Stimulated activated naive CD8-positive, alpha-beta T cell treated with anti-CD3 and anti-CD28 coated beads, Interleukin-15, Interleukin-2, amounts not matched to agents 100 ng/mL and 50 ng/mL, for 24 hours (primary cell): Measurements from ENCODE around the gene LGALS9C.
"Not testable (repeated sequence)": the region's sequence is repeated elsewhere in the genome, so short reads cannot be mapped to it uniquely, and the experiment has no call there.

Source experiments
- H3K27ac Mint-ChIP-seq: one replicate; pipeline ENCODE4 v1.8.0; 2021; ENCODE audit warnings: mild to moderate bottlenecking, mixed read lengths
- H3K27me3 Mint-ChIP-seq: one replicate; pipeline ENCODE4 v1.8.0; 2021; ENCODE audit warnings: mixed read lengths
- H3K36me3 Mint-ChIP-seq: one replicate; pipeline ENCODE4 v1.8.0; 2021; ENCODE audit warnings: low read depth, mixed read lengths
- H3K4me1 Mint-ChIP-seq: one replicate; pipeline ENCODE4 v1.8.0; 2021; ENCODE audit warnings: low read depth, mixed read lengths
- H3K4me3 Mint-ChIP-seq: one replicate; pipeline ENCODE4 v1.8.0; 2021; ENCODE audit warnings: mild to moderate bottlenecking, mixed read lengths
- H3K9me3 Mint-ChIP-seq: one replicate; pipeline ENCODE4 v1.8.0; 2021; ENCODE audit warnings: mixed read lengths

LGALS9C gene

DNA sequence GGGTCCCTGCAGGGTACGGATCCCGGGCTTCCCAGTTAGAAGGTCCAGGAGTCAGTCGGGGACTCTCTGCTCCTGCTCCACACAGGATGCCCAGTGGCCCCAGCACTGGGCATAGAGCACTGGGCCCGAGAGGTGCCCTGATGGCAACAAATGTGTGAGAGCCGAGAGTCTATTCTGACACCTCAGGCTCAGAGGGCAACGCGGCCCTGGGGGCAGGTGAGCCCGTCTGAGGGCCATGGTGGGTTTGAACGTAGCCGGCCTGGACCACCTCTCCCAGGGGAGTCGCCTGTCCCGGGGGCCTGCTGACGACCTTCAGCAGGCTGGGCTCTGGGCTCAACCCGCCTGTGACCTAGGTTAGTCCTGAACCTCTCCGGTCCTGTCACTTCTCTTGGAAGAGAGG, 23.2 kb downstream of the LGALS9C start:
- not testable (repeated sequence) for H3K27me3 Mint-ChIP-seq, H3K36me3 Mint-ChIP-seq, H3K27ac Mint-ChIP-seq, H3K4me3 Mint-ChIP-seq, H3K9me3 Mint-ChIP-seq, H3K4me1 Mint-ChIP-seq

DNA sequence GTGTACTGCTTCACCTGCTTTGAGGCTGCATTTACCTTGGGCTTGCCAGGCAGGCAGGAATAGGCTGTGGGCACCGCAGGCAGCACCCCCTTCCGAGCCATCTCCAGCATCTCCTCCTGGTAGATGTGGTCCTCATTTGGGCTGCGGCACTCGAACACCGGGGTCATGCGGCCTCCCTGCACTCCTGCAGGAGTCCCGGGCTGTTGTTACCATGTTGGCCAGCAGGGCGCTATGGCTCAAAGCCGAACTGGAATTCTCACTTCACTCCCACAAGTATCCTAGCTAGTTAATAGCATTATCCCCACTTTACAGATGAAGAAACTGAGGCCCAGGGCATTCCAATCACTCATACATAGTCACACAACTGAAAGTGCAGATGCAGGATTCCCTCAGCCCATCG, 23.7 kb downstream of the LGALS9C start:
- H3K9me3 Mint-ChIP-seq, H3K4me3 Mint-ChIP-seq, H3K36me3 Mint-ChIP-seq, H3K27me3 Mint-ChIP-seq, H3K27ac Mint-ChIP-seq, H3K4me1 Mint-ChIP-seq: not testable (repeated sequence)

- not testable (repeated sequence) for H3K36me3 Mint-ChIP-seq, H3K4me1 Mint-ChIP-seq, H3K4me3 Mint-ChIP-seq, H3K27me3 Mint-ChIP-seq, H3K27ac Mint-ChIP-seq, H3K9me3 Mint-ChIP-seq
Measured at GRCh38 chr17:18500816-18501215, 24.2 kb downstream of the LGALS9C start.

- H3K27me3 Mint-ChIP-seq = not testable (repeated sequence)
Measured at GRCh38 chr17:18503221-18503620, 26.6 kb downstream of the LGALS9C start.

GRCh38 chr17:18507729-18508128, 31.1 kb downstream of the LGALS9C start:
- not testable (repeated sequence) for H3K4me3 Mint-ChIP-seq, H3K27me3 Mint-ChIP-seq, H3K36me3 Mint-ChIP-seq, H3K27ac Mint-ChIP-seq, H3K4me1 Mint-ChIP-seq, H3K9me3 Mint-ChIP-seq

More at GRCh38 chr17:18503221-18503620, 26.6 kb downstream of the LGALS9C start:
- H3K9me3 Mint-ChIP-seq, H3K27ac Mint-ChIP-seq, H3K4me3 Mint-ChIP-seq, H3K36me3 Mint-ChIP-seq, H3K4me1 Mint-ChIP-seq: not testable (repeated sequence)

DNA sequence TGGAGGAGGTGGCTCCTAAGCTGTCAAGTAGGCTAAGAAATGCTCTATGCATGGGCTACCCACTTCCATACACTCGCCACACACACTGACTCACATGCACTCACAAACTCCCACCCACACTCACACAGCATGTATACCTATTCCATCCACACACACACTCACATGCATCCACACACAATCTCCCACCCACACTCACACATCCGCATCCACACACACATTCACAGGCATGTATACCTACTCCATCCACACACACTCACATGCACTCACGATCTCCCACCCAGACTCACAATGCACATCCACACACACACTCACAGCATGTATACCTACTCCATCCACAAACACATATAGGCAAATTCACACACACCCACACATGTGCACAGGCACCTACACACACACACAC, 32.1 kb downstream of the LGALS9C start:
- H3K9me3 Mint-ChIP-seq, H3K4me3 Mint-ChIP-seq, H3K27ac Mint-ChIP-seq: not testable (repeated sequence)

DNA sequence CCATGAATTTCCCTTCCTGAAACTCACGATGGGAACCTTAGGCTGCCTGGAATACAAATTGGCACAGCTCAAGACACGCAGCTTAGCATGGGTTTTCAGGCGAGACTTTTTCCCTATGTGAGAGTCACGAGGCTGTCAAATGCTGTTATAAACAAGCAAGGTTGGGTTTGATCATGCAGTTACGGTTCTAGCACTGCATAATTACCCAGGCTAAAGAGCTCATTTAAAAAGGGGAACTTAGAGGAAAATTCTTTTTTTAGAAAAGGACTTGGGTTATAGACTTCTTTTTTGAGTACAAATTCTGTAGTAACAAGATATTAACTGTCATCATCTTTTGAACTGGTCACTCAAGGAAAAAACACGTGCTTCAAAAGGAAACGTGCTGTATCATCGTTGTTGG, 44.5 kb downstream of the LGALS9C start:
- not testable (repeated sequence) for H3K9me3 Mint-ChIP-seq, H3K36me3 Mint-ChIP-seq, H3K4me1 Mint-ChIP-seq, H3K4me3 Mint-ChIP-seq, H3K27me3 Mint-ChIP-seq, H3K27ac Mint-ChIP-seq

More for the DNA sequence above, 32.1 kb downstream of the LGALS9C start:
- not testable (repeated sequence) for H3K27me3 Mint-ChIP-seq, H3K4me1 Mint-ChIP-seq, H3K36me3 Mint-ChIP-seq

GRCh38 chr17:18525015-18525414, 48.4 kb downstream of the LGALS9C start:
- not testable (repeated sequence) for H3K9me3 Mint-ChIP-seq, H3K36me3 Mint-ChIP-seq, H3K27ac Mint-ChIP-seq, H3K27me3 Mint-ChIP-seq, H3K4me3 Mint-ChIP-seq, H3K4me1 Mint-ChIP-seq

DNA sequence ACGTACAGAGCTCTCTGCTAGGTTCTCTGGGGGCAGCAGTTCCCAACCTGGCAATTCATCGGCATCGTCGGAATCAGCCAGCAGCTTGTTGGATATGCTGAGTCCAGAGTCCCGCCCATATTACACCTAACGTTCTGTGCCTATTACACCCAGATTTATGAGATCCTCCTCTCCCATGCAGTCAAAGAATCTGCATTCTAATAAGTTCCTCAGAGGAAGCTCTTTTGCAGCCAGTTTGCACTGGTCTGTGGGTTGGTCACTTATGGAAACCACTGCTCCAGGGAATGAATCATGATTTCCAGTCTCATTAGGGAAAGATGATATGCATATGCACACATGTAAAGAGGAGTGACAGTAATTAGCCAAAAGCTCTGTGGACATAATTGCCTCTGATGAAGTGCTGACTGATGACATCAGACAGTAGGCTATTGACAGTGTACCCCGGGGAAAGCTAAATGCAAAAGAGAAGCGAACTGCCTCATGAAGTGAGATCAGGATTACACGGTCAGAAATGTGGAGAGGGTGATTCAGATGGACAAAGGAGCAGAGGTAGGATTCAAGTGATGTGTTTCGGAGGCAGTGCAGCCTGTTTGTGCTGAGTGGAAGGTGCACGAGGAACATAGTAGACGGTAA, 49.7 kb downstream of the LGALS9C start:
- not testable (repeated sequence) for H3K27me3 Mint-ChIP-seq, H3K4me1 Mint-ChIP-seq, H3K4me3 Mint-ChIP-seq, H3K27ac Mint-ChIP-seq, H3K36me3 Mint-ChIP-seq, H3K9me3 Mint-ChIP-seq

GRCh38 chr17:18527354-18527753, 50.8 kb downstream of the LGALS9C start:
- H3K36me3 Mint-ChIP-seq, H3K27ac Mint-ChIP-seq, H3K9me3 Mint-ChIP-seq, H3K4me3 Mint-ChIP-seq, H3K27me3 Mint-ChIP-seq, H3K4me1 Mint-ChIP-seq: not testable (repeated sequence)

DNA sequence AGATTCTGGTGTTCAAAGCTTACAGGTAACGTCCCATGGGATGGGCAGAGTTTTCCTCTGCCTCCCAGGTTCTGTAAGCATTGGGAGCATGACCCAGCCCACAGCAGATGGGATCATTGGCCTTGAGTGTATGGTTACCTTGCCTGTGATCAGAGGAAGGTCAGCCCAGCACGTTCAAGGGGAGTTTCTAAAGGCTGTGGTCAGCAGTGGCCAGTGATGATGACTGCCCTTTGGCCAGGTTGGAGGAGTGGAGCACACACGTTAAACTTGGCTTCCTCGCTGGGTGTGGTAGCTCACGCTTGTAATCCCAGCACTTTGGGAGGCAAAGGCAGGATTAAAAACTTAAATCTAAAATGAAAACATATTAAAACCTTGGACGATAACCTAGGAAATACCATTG, 51.8 kb downstream of the LGALS9C start:
- H3K4me1 Mint-ChIP-seq, H3K4me3 Mint-ChIP-seq, H3K27me3 Mint-ChIP-seq, H3K27ac Mint-ChIP-seq, H3K36me3 Mint-ChIP-seq, H3K9me3 Mint-ChIP-seq: not testable (repeated sequence)

- not testable (repeated sequence) for H3K4me3 Mint-ChIP-seq, H3K4me1 Mint-ChIP-seq, H3K36me3 Mint-ChIP-seq, H3K27me3 Mint-ChIP-seq, H3K9me3 Mint-ChIP-seq, H3K27ac Mint-ChIP-seq
Measured at GRCh38 chr17:18528899-18529500, 52.4 kb downstream of the LGALS9C start.

- H3K9me3 Mint-ChIP-seq, H3K4me1 Mint-ChIP-seq, H3K27me3 Mint-ChIP-seq, H3K27ac Mint-ChIP-seq, H3K4me3 Mint-ChIP-seq, H3K36me3 Mint-ChIP-seq: not testable (repeated sequence)
Measured at GRCh38 chr17:18530405-18530804, 53.8 kb downstream of the LGALS9C start.

GRCh38 chr17:18542234-18542633, 65.6 kb downstream of the LGALS9C start:
- H3K4me1 Mint-ChIP-seq, H3K27ac Mint-ChIP-seq, H3K4me3 Mint-ChIP-seq, H3K27me3 Mint-ChIP-seq, H3K36me3 Mint-ChIP-seq, H3K9me3 Mint-ChIP-seq: not testable (repeated sequence)

DNA sequence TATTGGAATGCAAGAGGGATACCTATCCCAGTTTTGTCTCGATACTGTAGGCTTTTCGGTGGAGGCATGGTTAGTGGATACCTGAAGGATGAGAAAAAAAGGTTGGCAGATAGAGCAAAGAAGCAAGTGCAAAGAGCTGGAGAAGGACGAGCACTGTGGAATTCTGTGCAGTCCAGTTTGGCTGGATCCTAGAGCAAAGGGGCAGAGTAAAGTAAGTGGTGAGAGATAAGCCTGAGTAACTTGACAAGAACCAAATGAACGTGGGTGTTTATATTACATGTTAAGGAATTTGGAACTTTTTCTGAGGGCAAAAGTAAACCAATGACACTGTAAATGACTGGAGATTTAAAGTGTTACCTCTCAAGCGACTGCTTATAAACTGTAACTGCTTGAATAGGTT, 66.3 kb downstream of the LGALS9C start:
- not testable (repeated sequence) for H3K4me3 Mint-ChIP-seq, H3K36me3 Mint-ChIP-seq, H3K9me3 Mint-ChIP-seq, H3K27ac Mint-ChIP-seq, H3K4me1 Mint-ChIP-seq, H3K27me3 Mint-ChIP-seq
